Stimulated activated CD8-positive, alpha-beta memory T cell treated with anti-CD3 and anti-CD28 coated beads, Interleukin-12 subunit alpha, Interleukin-12 subunit beta, amount 100 ng/mL, for 1 hour (primary cell): ENCODE measurements around the gene LARP1B.
"Not testable (repeated sequence)": the region's sequence is repeated elsewhere in the genome, so short reads cannot be mapped to it uniquely, and the experiment has no call there.

Source experiments
- DNase-seq: peaks from one replicate; pipeline ENCODE4 v3.0.0-alpha.2; 2020; ENCODE audit warnings: low read depth

Gene LARP1B

GRCh38 chr4:128060699-128061565 lies at the start of gene LARP1B:
Gene LARP1B, plus strand, starts transcription at chr4:128061312. Its CDS starts 13,640 bp downstream, at chr4:128074952.
- peak; percentile 84 for DNase-seq

- DNase-seq, result no peak
Measured at GRCh38 chr4:128025319-128025718, 35.8 kb upstream of the LARP1B start.

GRCh38 chr4:128029907-128030306 lies 31.2 kb upstream of the LARP1B start:
- DNase-seq, result no peak

GRCh38 chr4:128031756-128032384 lies 29.2 kb upstream of the LARP1B start:
- DNase-seq, result no peak

GRCh38 chr4:128039568-128039967 lies 21.5 kb upstream of the LARP1B start:
- DNase-seq, result no peak

GRCh38 chr4:128047019-128047418 lies 14.1 kb upstream of the LARP1B start:
- not testable (repeated sequence) for DNase-seq

GRCh38 chr4:128047514-128047913 lies 13.6 kb upstream of the LARP1B start:
- DNase-seq, result not testable (repeated sequence)

- DNase-seq, result not testable (repeated sequence)
Measured at GRCh38 chr4:128051229-128051628, 9.9 kb upstream of the LARP1B start.

- not testable (repeated sequence) for DNase-seq
Measured at GRCh38 chr4:128054907-128055306, 6.2 kb upstream of the LARP1B start.

- not testable (repeated sequence) for DNase-seq
Measured at GRCh38 chr4:128055441-128056206, 5.5 kb upstream of the LARP1B start.

GRCh38 chr4:128056396-128056795 lies 4.7 kb upstream of the LARP1B start:
- no peak for DNase-seq

- DNase-seq, result no peak
Measured at GRCh38 chr4:128060121-128060698, 902 bp upstream of the LARP1B start.

GRCh38 chr4:128061566-128062536 lies 739 bp downstream of the LARP1B start:
- DNase-seq, result peak; percentile 40

GRCh38 chr4:128066453-128066820 lies 5.3 kb downstream of the LARP1B start:
- not testable (repeated sequence) for DNase-seq

- DNase-seq, result no peak
Measured at GRCh38 chr4:128068918-128069317, 7.8 kb downstream of the LARP1B start.

- DNase-seq, result no peak
Measured at GRCh38 chr4:128076464-128076863, 15.4 kb downstream of the LARP1B start.

GRCh38 chr4:128095293-128095692 lies 34.2 kb downstream of the LARP1B start:
- not testable (repeated sequence) for DNase-seq

- DNase-seq, result no peak
Measured at GRCh38 chr4:128107766-128108165, 46.7 kb downstream of the LARP1B start.

- no peak for DNase-seq
Measured at GRCh38 chr4:128123036-128123435, 61.9 kb downstream of the LARP1B start.

- no peak for DNase-seq
Measured at GRCh38 chr4:128130621-128131020, 69.5 kb downstream of the LARP1B start.

GRCh38 chr4:128134925-128135324 lies 73.8 kb downstream of the LARP1B start:
- no peak for DNase-seq
